ENCODE data around the gene CHRNA4. TPM values are rescaled to one million over a fixed set of nuclear protein-coding genes. Genes with fewer than 3 reads are reported as not detected.
"Not testable (repeated sequence)": the region's sequence is repeated elsewhere in the genome, so short reads cannot be mapped to it uniquely, and the experiment has no call there.

Gene CHRNA4
- total RNA-seq, 1 donor from 2014 or later, result 165 TPM

GRCh38 chr20:63382551-63383300, 21.6 kb upstream of the CHRNA4 start:
- no peak for DNase-seq
- H3K4me1 Mint-ChIP-seq (ENCODE audit: low read depth, unreplicated experiment), result peaks cover 17% of the 10 kb centered on the region
- peaks cover 24% of the 10 kb centered on the region for H3K36me3 Mint-ChIP-seq (ENCODE audit: unreplicated experiment)
- H3K27ac Mint-ChIP-seq (ENCODE audit: unreplicated experiment), result no peak overlapping the region
- H3K4me3 Mint-ChIP-seq (ENCODE audit: unreplicated experiment), result no peak overlapping the region
- TF ChIP-seq CTCF (IDR thresholded peaks at IDR 0.05; ENCODE audit: partially characterized antibody, unreplicated experiment), result no peak
- H3K9me3 Mint-ChIP-seq (ENCODE audit: unreplicated experiment), result peaks cover 25% of the 10 kb centered on the region
- H3K27me3 Mint-ChIP-seq (ENCODE audit: unreplicated experiment), result peaks cover 8% of the 10 kb centered on the region

- Mint-ChIP-seq H3K36me3 (ENCODE audit: unreplicated experiment) (peaks cover 18% of the 10 kb centered on the region), H3K4me1 (ENCODE audit: low read depth, unreplicated experiment) (peaks cover 22% of the 10 kb centered on the region), H3K27me3 (ENCODE audit: unreplicated experiment) (peaks cover 8% of the 10 kb centered on the region), H3K27ac (ENCODE audit: unreplicated experiment) (no peak overlapping the region), H3K9me3 (ENCODE audit: unreplicated experiment) (peaks cover 22% of the 10 kb centered on the region), H3K4me3 (ENCODE audit: unreplicated experiment) (no peak overlapping the region)
- peak; percentile 100 for TF ChIP-seq CTCF (IDR thresholded peaks at IDR 0.05; ENCODE audit: partially characterized antibody, unreplicated experiment)
- peak; percentile 81 for DNase-seq
These were observed 20.8 kb upstream of the CHRNA4 start for GRCh38 chr20:63381781-63382431.

GRCh38 chr20:63380346-63380870, 19.3 kb upstream of the CHRNA4 start:
- Mint-ChIP-seq H3K27ac (ENCODE audit: unreplicated experiment) (peak overlapping the region; percentile 12), H3K36me3 (ENCODE audit: unreplicated experiment) (peaks cover 3% of the 10 kb centered on the region), H3K9me3 (ENCODE audit: unreplicated experiment) (peaks cover 16% of the 10 kb centered on the region), H3K27me3 (ENCODE audit: unreplicated experiment) (peaks cover 4% of the 10 kb centered on the region), H3K4me1 (ENCODE audit: low read depth, unreplicated experiment) (peaks cover 27% of the 10 kb centered on the region), H3K4me3 (ENCODE audit: unreplicated experiment) (peak overlapping the region; percentile 20)
- TF ChIP-seq CTCF (IDR thresholded peaks at IDR 0.05; ENCODE audit: partially characterized antibody, unreplicated experiment), result no peak
- no peak for DNase-seq

DNA sequence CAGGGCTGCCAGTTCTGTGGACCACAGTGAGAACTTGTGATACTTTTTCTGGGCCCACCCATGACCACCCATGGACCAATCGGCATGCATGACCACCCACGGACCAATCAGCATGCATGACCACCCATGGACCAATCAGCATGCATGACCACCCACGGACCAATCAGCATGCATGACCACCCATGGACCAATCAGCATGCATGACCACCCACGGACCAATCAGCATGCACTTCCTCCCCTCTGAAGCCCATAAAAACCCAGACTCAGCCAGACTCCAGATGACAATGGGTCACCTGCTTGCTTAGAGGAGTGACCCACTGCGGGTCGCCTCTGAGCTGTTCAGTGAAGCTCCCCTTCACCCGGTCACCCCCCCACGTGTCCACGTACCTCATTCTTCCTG, 18.7 kb upstream of the CHRNA4 start:
- DNase-seq; H3K36me3 Mint-ChIP-seq (ENCODE audit: unreplicated experiment); H3K27me3 Mint-ChIP-seq (ENCODE audit: unreplicated experiment): not testable (repeated sequence)
- Mint-ChIP-seq H3K9me3 (ENCODE audit: unreplicated experiment) (peaks cover 14% of the 10 kb centered on the region), H3K27ac (ENCODE audit: unreplicated experiment) (peak overlapping the region; percentile 48), H3K4me3 (ENCODE audit: unreplicated experiment) (peak overlapping the region; percentile 20), H3K4me1 (ENCODE audit: low read depth, unreplicated experiment) (peaks cover 27% of the 10 kb centered on the region)

GRCh38 chr20:63379296-63379695, 18.1 kb upstream of the CHRNA4 start:
- Mint-ChIP-seq H3K36me3 (ENCODE audit: unreplicated experiment) (no peaks in the 10 kb centered on the region), H3K27ac (ENCODE audit: unreplicated experiment) (peak overlapping the region; percentile 96), H3K27me3 (ENCODE audit: unreplicated experiment) (peaks cover 2% of the 10 kb centered on the region), H3K4me1 (ENCODE audit: low read depth, unreplicated experiment) (peaks cover 27% of the 10 kb centered on the region), H3K4me3 (ENCODE audit: unreplicated experiment) (peak overlapping the region; percentile 67), H3K9me3 (ENCODE audit: unreplicated experiment) (peaks cover 14% of the 10 kb centered on the region)
- TF ChIP-seq CTCF (IDR thresholded peaks at IDR 0.05; ENCODE audit: partially characterized antibody, unreplicated experiment), result no peak
- no peak for DNase-seq

Measured in glutamatergic neuron (in vitro differentiated cells).